ENCODE measurements around the gene CFAP126. TPM values are rescaled to one million over a fixed set of nuclear protein-coding genes. Genes with fewer than 3 reads are reported as not detected.
"Not testable (repeated sequence)": the region's sequence is repeated elsewhere in the genome, so short reads cannot be mapped to it uniquely, and the experiment has no call there.

The CFAP126 gene
- total RNA-seq, 1 donor from 2014 or later, result not detected

DNA sequence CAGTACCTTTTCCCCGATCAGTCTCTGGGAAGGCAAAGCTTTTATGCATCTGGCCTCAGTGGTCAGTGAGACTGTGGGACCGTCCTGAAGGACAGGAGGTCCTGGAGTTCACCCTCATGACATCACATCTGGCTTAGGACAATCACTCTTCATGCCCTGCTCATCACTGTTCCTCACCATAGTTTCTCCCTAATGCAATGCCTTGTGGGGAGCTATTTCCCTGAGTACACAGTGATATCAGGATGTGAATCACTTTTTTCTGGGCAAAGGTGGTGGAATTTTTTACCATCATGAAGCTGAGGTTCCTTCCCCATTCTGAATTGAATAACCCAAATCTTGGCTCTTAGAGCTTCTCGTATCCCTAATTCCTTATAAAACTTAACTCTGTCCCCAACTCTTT, 34.8 kb upstream of the CFAP126 start:
- no peak for DNase-seq (ENCODE audit: low read depth)
- TF ChIP-seq, protein P1, sequence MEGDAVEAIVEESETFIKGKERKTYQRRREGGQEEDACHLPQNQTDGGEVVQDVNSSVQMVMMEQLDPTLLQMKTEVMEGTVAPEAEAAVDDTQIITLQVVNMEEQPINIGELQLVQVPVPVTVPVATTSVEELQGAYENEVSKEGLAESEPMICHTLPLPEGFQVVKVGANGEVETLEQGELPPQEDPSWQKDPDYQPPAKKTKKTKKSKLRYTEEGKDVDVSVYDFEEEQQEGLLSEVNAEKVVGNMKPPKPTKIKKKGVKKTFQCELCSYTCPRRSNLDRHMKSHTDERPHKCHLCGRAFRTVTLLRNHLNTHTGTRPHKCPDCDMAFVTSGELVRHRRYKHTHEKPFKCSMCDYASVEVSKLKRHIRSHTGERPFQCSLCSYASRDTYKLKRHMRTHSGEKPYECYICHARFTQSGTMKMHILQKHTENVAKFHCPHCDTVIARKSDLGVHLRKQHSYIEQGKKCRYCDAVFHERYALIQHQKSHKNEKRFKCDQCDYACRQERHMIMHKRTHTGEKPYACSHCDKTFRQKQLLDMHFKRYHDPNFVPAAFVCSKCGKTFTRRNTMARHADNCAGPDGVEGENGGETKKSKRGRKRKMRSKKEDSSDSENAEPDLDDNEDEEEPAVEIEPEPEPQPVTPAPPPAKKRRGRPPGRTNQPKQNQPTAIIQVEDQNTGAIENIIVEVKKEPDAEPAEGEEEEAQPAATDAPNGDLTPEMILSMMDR (conservative IDR thresholded peaks at IDR 0.05; ENCODE audit: low read depth, low read length), result no peak
- H3K4me3 ChIP-seq (ENCODE audit: low read depth, low read length), result no peak overlapping the region

DNA sequence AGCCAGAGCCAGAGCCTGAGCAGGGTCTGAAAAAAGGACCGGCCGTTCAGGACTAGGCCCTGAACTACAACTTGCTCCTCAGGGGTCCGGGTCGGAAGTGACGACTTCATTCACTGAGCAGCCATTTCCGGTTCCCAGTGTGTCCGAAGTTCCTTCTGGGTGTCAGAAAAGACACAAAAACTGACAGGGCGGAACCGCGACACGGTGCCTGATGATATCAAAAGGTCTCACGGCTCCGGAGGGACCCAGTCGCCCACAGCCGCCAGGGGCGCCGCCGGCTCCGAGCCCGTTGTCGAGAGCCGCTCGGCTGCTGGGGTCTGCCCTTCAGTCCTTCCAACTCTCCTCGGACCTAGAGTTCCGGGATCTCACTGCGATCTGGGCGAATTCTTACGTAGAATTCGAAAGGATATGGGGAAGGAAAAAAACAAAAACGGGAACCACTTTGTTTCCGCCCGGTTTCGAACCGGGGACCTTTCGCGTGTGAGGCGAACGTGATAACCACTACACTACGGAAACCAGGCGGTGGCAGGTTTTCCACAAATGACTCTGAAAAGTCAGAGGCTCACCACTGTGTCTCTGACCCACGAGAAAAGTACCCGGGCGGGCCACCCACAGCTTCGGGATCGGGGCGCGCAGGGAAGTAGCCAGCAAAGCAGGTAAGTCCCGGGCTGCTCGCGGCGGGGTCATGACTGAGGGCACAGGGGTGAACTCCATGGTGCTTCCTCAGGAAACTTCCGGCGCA, 31.8 kb upstream of the CFAP126 start:
- peak; percentile 71 for DNase-seq (ENCODE audit: low read depth)
- TF ChIP-seq, protein P1 (conservative IDR thresholded peaks at IDR 0.05; ENCODE audit: low read depth, low read length), result peak; percentile 54
- H3K4me3 ChIP-seq (ENCODE audit: low read depth, low read length), result peak overlapping the region; percentile 76

DNA sequence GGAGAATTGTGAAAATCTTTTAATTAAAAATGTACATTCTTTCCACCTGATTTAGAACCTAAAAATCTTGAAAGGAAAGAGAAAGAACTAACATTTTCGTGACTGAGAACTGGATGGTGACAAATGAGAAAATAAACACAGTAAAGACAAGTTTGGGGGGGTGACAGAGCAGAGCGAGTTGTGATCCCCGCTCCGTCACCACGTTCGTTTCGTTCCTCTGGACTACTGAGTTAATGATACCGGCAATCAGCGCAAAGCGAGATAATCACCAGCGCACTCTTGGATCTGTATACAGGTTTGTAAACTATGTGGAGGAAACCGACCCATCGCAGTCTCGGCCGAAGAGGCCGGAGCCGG, 31.2 kb upstream of the CFAP126 start:
- no peak for DNase-seq (ENCODE audit: low read depth)
- H3K4me3 ChIP-seq (ENCODE audit: low read depth, low read length), result peak overlapping the region; percentile 76
- TF ChIP-seq, protein P1 (conservative IDR thresholded peaks at IDR 0.05; ENCODE audit: low read depth, low read length), result no peak

DNA sequence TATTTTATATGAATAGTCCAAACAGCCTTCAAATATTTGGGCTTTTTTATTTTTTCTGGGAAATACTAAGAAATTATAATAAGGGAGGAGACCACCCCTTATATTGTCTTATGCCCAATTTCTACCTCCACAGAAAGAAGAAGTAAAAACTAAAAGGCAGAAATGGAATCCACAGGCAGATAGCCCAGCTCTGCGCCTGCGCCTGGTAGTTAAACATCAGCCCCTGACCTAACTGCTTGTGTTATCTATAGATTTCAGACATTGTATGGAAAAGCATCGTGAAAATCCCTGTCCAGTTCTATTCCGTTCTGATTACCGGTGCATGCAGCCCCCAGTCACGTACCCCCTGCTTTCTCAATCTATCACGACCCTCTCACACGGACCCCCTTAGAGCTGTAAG, 29.4 kb upstream of the CFAP126 start:
- not testable (repeated sequence) for DNase-seq (ENCODE audit: low read depth)

DNA sequence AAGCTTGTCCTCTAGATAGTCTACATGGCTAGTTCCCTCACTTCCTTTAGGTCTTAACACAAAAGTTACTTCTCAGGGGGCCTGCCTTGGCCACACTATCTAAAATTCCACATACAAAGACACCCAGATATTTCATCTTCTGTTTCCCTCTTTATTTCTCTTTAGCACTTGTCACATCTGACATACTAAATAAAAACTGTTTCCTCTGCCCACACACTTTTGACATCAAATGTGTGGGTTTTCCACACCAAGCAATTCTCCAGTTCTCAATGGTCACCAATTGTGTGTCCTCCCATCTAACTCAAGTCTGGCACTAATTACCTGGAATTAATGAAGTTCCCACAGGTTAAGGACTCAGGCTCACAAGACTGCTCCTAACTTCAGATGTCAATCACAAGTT, 25.5 kb upstream of the CFAP126 start:
- TF ChIP-seq, protein P1 (conservative IDR thresholded peaks at IDR 0.05; ENCODE audit: low read depth, low read length), result no peak
- no peak for DNase-seq (ENCODE audit: low read depth)
- H3K4me3 ChIP-seq (ENCODE audit: low read depth, low read length), result no peak overlapping the region

More for the DNA sequence above, 29.4 kb upstream of the CFAP126 start:
- not testable (repeated sequence) for H3K4me3 ChIP-seq (ENCODE audit: low read depth, low read length)

DNA sequence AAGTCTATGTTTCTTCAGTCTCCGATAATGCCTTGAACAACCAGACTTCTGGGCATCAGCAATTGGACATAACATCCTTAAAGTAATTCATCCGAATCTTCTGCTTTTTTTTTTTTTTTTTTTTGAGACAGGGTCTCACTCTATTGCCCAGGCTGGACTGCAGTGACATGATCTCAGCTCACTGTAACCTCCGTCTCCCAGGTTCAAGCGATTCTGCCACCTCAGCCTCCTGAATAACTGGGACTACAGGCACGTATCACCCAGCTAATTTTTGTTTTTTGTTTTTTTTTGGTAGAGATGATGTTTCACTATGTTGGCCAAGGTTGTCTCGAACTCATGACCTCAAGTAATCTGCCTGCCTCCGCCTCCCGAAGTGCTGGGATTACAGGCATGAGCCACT, 23.9 kb upstream of the CFAP126 start:
- DNase-seq (ENCODE audit: low read depth), result no peak
- no peak overlapping the region for H3K4me3 ChIP-seq (ENCODE audit: low read depth, low read length)
- TF ChIP-seq, protein P1 (conservative IDR thresholded peaks at IDR 0.05; ENCODE audit: low read depth, low read length), result no peak

DNA sequence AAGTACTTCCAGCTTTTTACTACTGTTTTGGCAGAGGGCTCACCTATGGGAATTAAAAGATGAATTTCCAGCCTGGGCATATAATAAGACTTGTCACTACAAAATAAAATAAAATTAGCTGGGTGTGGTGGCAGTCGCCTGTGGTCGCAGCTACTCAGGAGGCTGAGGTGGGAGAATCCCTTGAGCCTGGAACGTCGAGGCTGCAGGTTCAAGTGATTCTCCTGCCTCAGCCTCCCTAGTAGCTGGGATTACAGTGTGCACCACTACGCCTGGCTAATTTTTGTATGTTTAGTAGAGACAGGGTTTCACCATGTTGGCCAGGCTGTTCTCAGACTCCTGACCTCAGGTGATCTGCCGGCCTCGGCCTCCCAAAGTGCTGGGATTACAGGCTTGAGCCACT, 23.5 kb upstream of the CFAP126 start:
- not testable (repeated sequence) for H3K4me3 ChIP-seq (ENCODE audit: low read depth, low read length); DNase-seq (ENCODE audit: low read depth)

DNA sequence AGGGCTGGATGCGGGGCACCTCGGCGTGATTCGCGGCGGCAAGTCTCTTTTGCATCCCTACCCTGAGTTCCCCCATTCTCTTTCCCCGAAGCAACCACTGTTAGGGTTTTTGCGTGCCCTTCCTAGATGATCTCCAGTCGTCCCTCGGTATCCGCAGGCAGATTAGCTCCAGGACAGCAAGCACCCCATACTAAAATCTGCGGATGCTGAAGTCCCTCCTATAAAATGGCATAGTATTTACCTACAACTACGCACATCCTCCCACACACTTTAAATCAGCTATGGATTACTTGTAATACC, 22.8 kb upstream of the CFAP126 start:
- TF ChIP-seq, protein P1 (conservative IDR thresholded peaks at IDR 0.05; ENCODE audit: low read depth, low read length), result no peak
- DNase-seq (ENCODE audit: low read depth), result no peak
- peak overlapping the region; percentile 66 for H3K4me3 ChIP-seq (ENCODE audit: low read depth, low read length)

Data from epithelial cell of proximal tubule (primary cell).